SU-DHL-6 (cell line): Measurements from ENCODE around the gene PLEKHA8.

Experiments used
- H2AFZ ChIP-seq: fragments of 200-600 bp; sonication (generic); 2 replicates; pipeline ENCODE4 v1.6.1; 2014; ENCODE audit warnings: low read depth, mild to moderate bottlenecking, moderate library complexity, mixed read lengths, antibody characterized with exemption, low read length; ENCODE audit not compliant: severe bottlenecking
- H3F3A ChIP-seq: fragments of 200-600 bp; shearing (Covaris generic); 2 replicates; pipeline ENCODE4 v1.6.0; 2016; ENCODE audit warnings: antibody characterized with exemption, mild to moderate bottlenecking; ENCODE audit not compliant: insufficient read depth
- H3K27ac ChIP-seq: fragments of 200-600 bp; sonication (generic); 2 replicates; pipeline ENCODE4 v1.5.1; 2016; ENCODE audit warnings: low read depth, mild to moderate bottlenecking, low read length, moderate library complexity, mixed read lengths
- H3K27me3 ChIP-seq: fragments of 200-600 bp; sonication (generic), shearing (Covaris generic); 2 replicates; pipeline ENCODE4 v1.6.0; 2014; ENCODE audit warnings: mild to moderate bottlenecking, low read length
- H3K36me3 ChIP-seq: fragments of 200-600 bp; sonication (generic); 2 replicates; pipeline ENCODE4 v1.6.1; 2014; ENCODE audit warnings: mild to moderate bottlenecking, low read length, mixed read lengths
- H3K4me2 ChIP-seq: fragments of 300-600, 200-600 bp; shearing (Covaris generic), sonication (generic); 2 replicates; pipeline ENCODE4 v1.6.0; 2014; ENCODE audit warnings: low read length, low read depth, mild to moderate bottlenecking; ENCODE audit not compliant: poor library complexity, severe bottlenecking
- H3K4me3 ChIP-seq: fragments of 200-600 bp; sonication (generic); 2 replicates; pipeline ENCODE4 v1.5.1; 2014; ENCODE audit warnings: antibody characterized with exemption, low read length, mild to moderate bottlenecking, mixed read lengths; ENCODE audit not compliant: insufficient read depth, poor library complexity, severe bottlenecking
- H3K79me2 ChIP-seq: fragments of 200-600 bp; sonication (generic); 2 replicates; pipeline ENCODE4 v1.6.1; 2014; ENCODE audit warnings: mild to moderate bottlenecking, low read length, moderate library complexity; ENCODE audit not compliant: insufficient read depth
- H3K9ac ChIP-seq: fragments of 200-600 bp; sonication (generic); 2 replicates; pipeline ENCODE4 v1.7.0; 2014; ENCODE audit warnings: mild to moderate bottlenecking, low read length
- H3K9me2 ChIP-seq: fragments of 200-600 bp; sonication (generic); replicated peaks from 2 replicates; pipeline ENCODE4 v1.6.1; 2014; ENCODE audit warnings: low read length; ENCODE audit not compliant: insufficient read depth
- H3K9me3 ChIP-seq: fragments of 200-600 bp; sonication (generic); 2 replicates; pipeline ENCODE4 v1.6.1; 2014; ENCODE audit warnings: low read length, mixed read lengths; ENCODE audit not compliant: insufficient read depth
- H4K20me1 ChIP-seq: fragments of 200-600 bp; sonication (generic); 2 replicates; pipeline ENCODE4 v1.6.1; 2014; ENCODE audit warnings: low read depth, mild to moderate bottlenecking, antibody characterized with exemption, low read length, moderate library complexity, mixed read lengths
- CTCF ChIP-seq: fragments of 200-600 bp; sonication (generic); IDR thresholded peaks from one replicate; pipeline ENCODE4 v1.5.1; 2017; ENCODE audit warnings: antibody characterized with exemption, mild to moderate bottlenecking, low read length, moderate library complexity; ENCODE audit not compliant: insufficient read depth, poor library complexity, severe bottlenecking
- EZH2phosphoT487 ChIP-seq: fragments of 200-600 bp; sonication (generic), shearing (Covaris generic); conservative IDR thresholded peaks from 2 replicates; pipeline ENCODE4 v1.6.1; 2018; ENCODE audit warnings: mild to moderate bottlenecking, antibody characterized with exemption, low read length, moderate library complexity, mixed read lengths

Gene PLEKHA8

GRCh38 chr7:30170476-30171205 is 142.4 kb downstream of the PLEKHA8 start:
- Histone ChIP-seq H3K9ac (no peak overlapping the region), H3K36me3 (no peaks in the 10 kb centered on the region), H3K27me3 (no peaks in the 10 kb centered on the region), H3F3A (no peaks in the 10 kb centered on the region), H2AFZ (no peak overlapping the region), H3K9me3 (no peaks in the 10 kb centered on the region), H3K79me2 (no peaks in the 10 kb centered on the region), H3K9me2 (no peaks in the 10 kb centered on the region), H3K4me3 (no peak overlapping the region), H3K27ac (no peak overlapping the region), H3K4me2 (no peak overlapping the region), H4K20me1 (no peaks in the 10 kb centered on the region)
- TF ChIP-seq EZH2phosphoT487 (no peak), CTCF (no peak)

GRCh38 chr7:30171766-30172447 is 143.7 kb downstream of the PLEKHA8 start:
- no peak overlapping the region for H3K4me3 ChIP-seq
- H3K9ac ChIP-seq = no peak overlapping the region
- no peaks in the 10 kb centered on the region for H3K27me3 ChIP-seq
- H3F3A ChIP-seq = no peaks in the 10 kb centered on the region
- TF ChIP-seq CTCF (no peak), EZH2phosphoT487 (no peak)
- H3K9me2 ChIP-seq = no peaks in the 10 kb centered on the region
- H4K20me1 ChIP-seq = no peaks in the 10 kb centered on the region
- H2AFZ ChIP-seq = no peak overlapping the region
- H3K79me2 ChIP-seq = no peaks in the 10 kb centered on the region
- no peaks in the 10 kb centered on the region for H3K36me3 ChIP-seq
- H3K27ac ChIP-seq = no peak overlapping the region
- H3K9me3 ChIP-seq = no peaks in the 10 kb centered on the region
- H3K4me2 ChIP-seq = no peak overlapping the region

GRCh38 chr7:30172451-30172850 is 144.2 kb downstream of the PLEKHA8 start:
- Histone ChIP-seq H3K27me3 (no peaks in the 10 kb centered on the region), H3K9me3 (no peaks in the 10 kb centered on the region), H3K9me2 (no peaks in the 10 kb centered on the region), H3F3A (no peaks in the 10 kb centered on the region), H3K79me2 (no peaks in the 10 kb centered on the region), H3K27ac (no peak overlapping the region), H3K4me3 (no peak overlapping the region), H3K4me2 (no peak overlapping the region), H4K20me1 (no peaks in the 10 kb centered on the region), H2AFZ (no peak overlapping the region), H3K36me3 (no peaks in the 10 kb centered on the region), H3K9ac (no peak overlapping the region)
- no peak for TF ChIP-seq CTCF
- TF ChIP-seq EZH2phosphoT487 = no peak
